ENCODE results near the gene SV2C.

DNA sequence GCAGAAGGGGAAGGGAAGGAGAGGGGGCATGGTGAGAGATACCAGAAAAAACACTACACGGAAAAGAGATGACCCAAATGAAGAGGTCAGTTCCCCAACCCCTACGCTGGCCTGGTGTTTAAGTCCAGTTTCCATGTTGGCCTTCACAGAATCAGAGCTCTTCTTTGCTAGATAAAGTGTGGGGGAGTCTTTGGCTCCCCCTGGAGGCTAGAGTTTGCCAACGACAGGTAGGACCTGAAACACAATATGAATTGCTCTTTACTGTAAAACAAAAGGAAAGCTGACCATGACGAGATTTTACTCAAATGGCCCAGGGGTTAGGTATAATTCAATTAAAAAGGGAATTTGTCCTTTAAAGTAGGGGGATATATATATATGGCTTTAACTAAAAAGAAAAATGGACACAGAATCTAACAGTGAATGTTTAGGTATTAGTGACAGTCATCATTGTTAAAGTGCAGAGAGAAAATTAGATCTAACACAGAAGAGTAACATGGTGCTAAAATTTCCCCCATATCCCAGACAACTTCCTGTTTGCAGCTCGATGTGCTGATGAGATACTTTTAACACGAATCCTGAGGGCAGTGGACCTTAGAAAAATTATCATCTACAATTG, 92.0 kb downstream of the SV2C start:
- no peak for TF ChIP-seq GABPA (IDR thresholded peaks at IDR 0.05 in 1 of 2, conservative IDR thresholded peaks at IDR 0.05 in 1 of 2)
- TF ChIP-seq, protein P1, sequence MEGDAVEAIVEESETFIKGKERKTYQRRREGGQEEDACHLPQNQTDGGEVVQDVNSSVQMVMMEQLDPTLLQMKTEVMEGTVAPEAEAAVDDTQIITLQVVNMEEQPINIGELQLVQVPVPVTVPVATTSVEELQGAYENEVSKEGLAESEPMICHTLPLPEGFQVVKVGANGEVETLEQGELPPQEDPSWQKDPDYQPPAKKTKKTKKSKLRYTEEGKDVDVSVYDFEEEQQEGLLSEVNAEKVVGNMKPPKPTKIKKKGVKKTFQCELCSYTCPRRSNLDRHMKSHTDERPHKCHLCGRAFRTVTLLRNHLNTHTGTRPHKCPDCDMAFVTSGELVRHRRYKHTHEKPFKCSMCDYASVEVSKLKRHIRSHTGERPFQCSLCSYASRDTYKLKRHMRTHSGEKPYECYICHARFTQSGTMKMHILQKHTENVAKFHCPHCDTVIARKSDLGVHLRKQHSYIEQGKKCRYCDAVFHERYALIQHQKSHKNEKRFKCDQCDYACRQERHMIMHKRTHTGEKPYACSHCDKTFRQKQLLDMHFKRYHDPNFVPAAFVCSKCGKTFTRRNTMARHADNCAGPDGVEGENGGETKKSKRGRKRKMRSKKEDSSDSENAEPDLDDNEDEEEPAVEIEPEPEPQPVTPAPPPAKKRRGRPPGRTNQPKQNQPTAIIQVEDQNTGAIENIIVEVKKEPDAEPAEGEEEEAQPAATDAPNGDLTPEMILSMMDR (IDR thresholded peaks at IDR 0.05; ENCODE audit: low read depth, low read length, missing input control) = peak; percentile 61
- no peak for TF ChIP-seq YY1 (IDR thresholded peaks at IDR 0.05)
- TF ChIP-seq RAD21 (IDR thresholded peaks at IDR 0.05) = peak; percentile 77 to 88
- TF ChIP-seq RXRA (IDR thresholded peaks at IDR 0.05) = no peak
- no peak for TF ChIP-seq TAF1 (conservative IDR thresholded peaks at IDR 0.05)
- TF ChIP-seq, protein P2, sequence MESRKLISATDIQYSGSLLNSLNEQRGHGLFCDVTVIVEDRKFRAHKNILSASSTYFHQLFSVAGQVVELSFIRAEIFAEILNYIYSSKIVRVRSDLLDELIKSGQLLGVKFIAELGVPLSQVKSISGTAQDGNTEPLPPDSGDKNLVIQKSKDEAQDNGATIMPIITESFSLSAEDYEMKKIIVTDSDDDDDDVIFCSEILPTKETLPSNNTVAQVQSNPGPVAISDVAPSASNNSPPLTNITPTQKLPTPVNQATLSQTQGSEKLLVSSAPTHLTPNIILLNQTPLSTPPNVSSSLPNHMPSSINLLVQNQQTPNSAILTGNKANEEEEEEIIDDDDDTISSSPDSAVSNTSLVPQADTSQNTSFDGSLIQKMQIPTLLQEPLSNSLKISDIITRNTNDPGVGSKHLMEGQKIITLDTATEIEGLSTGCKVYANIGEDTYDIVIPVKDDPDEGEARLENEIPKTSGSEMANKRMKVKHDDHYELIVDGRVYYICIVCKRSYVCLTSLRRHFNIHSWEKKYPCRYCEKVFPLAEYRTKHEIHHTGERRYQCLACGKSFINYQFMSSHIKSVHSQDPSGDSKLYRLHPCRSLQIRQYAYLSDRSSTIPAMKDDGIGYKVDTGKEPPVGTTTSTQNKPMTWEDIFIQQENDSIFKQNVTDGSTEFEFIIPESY (IDR thresholded peaks at IDR 0.05) = no peak
- TF ChIP-seq EGR1 (IDR thresholded peaks at IDR 0.05; ENCODE audit: low read depth in 2 of 2) = no peak
- TF ChIP-seq, protein P3, sequence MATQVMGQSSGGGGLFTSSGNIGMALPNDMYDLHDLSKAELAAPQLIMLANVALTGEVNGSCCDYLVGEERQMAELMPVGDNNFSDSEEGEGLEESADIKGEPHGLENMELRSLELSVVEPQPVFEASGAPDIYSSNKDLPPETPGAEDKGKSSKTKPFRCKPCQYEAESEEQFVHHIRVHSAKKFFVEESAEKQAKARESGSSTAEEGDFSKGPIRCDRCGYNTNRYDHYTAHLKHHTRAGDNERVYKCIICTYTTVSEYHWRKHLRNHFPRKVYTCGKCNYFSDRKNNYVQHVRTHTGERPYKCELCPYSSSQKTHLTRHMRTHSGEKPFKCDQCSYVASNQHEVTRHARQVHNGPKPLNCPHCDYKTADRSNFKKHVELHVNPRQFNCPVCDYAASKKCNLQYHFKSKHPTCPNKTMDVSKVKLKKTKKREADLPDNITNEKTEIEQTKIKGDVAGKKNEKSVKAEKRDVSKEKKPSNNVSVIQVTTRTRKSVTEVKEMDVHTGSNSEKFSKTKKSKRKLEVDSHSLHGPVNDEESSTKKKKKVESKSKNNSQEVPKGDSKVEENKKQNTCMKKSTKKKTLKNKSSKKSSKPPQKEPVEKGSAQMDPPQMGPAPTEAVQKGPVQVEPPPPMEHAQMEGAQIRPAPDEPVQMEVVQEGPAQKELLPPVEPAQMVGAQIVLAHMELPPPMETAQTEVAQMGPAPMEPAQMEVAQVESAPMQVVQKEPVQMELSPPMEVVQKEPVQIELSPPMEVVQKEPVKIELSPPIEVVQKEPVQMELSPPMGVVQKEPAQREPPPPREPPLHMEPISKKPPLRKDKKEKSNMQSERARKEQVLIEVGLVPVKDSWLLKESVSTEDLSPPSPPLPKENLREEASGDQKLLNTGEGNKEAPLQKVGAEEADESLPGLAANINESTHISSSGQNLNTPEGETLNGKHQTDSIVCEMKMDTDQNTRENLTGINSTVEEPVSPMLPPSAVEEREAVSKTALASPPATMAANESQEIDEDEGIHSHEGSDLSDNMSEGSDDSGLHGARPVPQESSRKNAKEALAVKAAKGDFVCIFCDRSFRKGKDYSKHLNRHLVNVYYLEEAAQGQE (IDR thresholded peaks at IDR 0.05) = no peak
- TF ChIP-seq FOXA1 (IDR thresholded peaks at IDR 0.05) = no peak
- no peak for TF ChIP-seq JUND (IDR thresholded peaks at IDR 0.05)
- TF ChIP-seq, protein P4, sequence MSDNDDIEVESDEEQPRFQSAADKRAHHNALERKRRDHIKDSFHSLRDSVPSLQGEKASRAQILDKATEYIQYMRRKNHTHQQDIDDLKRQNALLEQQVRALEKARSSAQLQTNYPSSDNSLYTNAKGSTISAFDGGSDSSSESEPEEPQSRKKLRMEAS (IDR thresholded peaks at IDR 0.05) = no peak
- TF ChIP-seq, protein P5, sequence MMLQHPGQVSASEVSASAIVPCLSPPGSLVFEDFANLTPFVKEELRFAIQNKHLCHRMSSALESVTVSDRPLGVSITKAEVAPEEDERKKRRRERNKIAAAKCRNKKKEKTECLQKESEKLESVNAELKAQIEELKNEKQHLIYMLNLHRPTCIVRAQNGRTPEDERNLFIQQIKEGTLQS (IDR thresholded peaks at IDR 0.05) = no peak
- no peak for TF ChIP-seq SP1 (IDR thresholded peaks at IDR 0.05)

All from liver (tissue), 3 donors.